OCI-LY7 (cell line): ENCODE measurements around the gene NTN4. TPM values are rescaled to one million over a fixed set of nuclear protein-coding genes. Genes with fewer than 3 reads are reported as not detected.

Source experiments
- Bru-seq: library from RNA; stranded (reverse); fragments of 400-500 nt; gene quantifications from one replicate; lab custom pipeline; 2021; lab: Mats Ljungman, UMichigan
- BruChase-seq, 2 experiments: library from RNA; stranded (reverse); fragments of 400-500 nt; gene quantifications; one replicate each; lab custom pipeline; 2021; lab: Mats Ljungman, UMichigan
- BruUV-seq: library from RNA; stranded (reverse); fragments of 400-500 nt; replicated peaks from 2 replicates; lab custom pipeline; 2021; lab: Mats Ljungman, UMichigan
- CTCF ChIA-PET: fragments of 300-600 bp; sonication (Branson Sonifier 250); formaldehyde crosslinking; loops from one replicate; lab custom pipeline; 2022; ENCODE audit warnings: antibody characterized with exemption; ENCODE audit not compliant: unreplicated experiment; lab: Charles Lee
- POLR2A ChIA-PET: fragments of 300-600 bp; sonication (Branson Sonifier 250); formaldehyde crosslinking; loops from one replicate; lab custom pipeline; 2022; ENCODE audit warnings: antibody characterized with exemption; lab: Charles Lee
- DNase-seq: peaks from one replicate; pipeline ENCODE4 v3.0.0-alpha.2; 2015; ENCODE audit warnings: low spot score
- H2AFZ ChIP-seq: fragments of 200-600 bp; sonication (generic), shearing (Covaris generic); 2 replicates; pipeline ENCODE4 v1.6.1; 2014; ENCODE audit warnings: mild to moderate bottlenecking, antibody characterized with exemption, low read length, moderate library complexity
- H3K27ac ChIP-seq: fragments of 200-600 bp; sonication (generic); 2 replicates; pipeline ENCODE4 v1.5.1; 2014; ENCODE audit warnings: mixed run types, low read depth, mild to moderate bottlenecking, moderate library complexity, low read length, inconsistent platforms; ENCODE audit not compliant: poor library complexity, severe bottlenecking
- H3K36me3 ChIP-seq: fragments of 200-600 bp; sonication (generic); 2 replicates; pipeline ENCODE4 v1.6.1; 2014; ENCODE audit warnings: mild to moderate bottlenecking, antibody characterized with exemption, low read length, moderate library complexity, mixed read lengths; ENCODE audit not compliant: insufficient read depth
- H3K4me1 ChIP-seq: fragments of 200-600 bp; sonication (generic); 2 replicates; pipeline ENCODE4 v1.5.1; 2014; ENCODE audit warnings: mild to moderate bottlenecking, low read length; ENCODE audit not compliant: insufficient read depth, poor library complexity, severe bottlenecking
- H3K4me2 ChIP-seq: fragments of 200-600 bp; sonication (generic); 2 replicates; pipeline ENCODE4 v1.6.1; 2014; ENCODE audit warnings: mild to moderate bottlenecking, low read length
- H3K4me3 ChIP-seq: fragments of 200-600 bp; sonication (generic); 2 replicates; pipeline ENCODE4 v1.5.1; 2014; ENCODE audit warnings: mild to moderate bottlenecking, low read depth, low read length; ENCODE audit not compliant: poor library complexity, severe bottlenecking
- H3K79me2 ChIP-seq: fragments of 200-600 bp; sonication (generic); 2 replicates; pipeline ENCODE4 v1.6.1; 2016; ENCODE audit warnings: low read depth, mild to moderate bottlenecking, low read length, moderate library complexity, mixed read lengths; ENCODE audit not compliant: insufficient read depth
- H3K9me2 ChIP-seq: fragments of 200-600 bp; sonication (generic); 2 replicates; pipeline ENCODE4 v1.6.1; 2016; ENCODE audit warnings: mild to moderate bottlenecking, low read length, mixed read lengths; ENCODE audit not compliant: insufficient read depth
- H3K9me3 ChIP-seq: fragments of 200-600 bp; sonication (generic); 2 replicates; pipeline ENCODE4 v1.6.1; 2014; ENCODE audit warnings: mild to moderate bottlenecking, mixed run types, low read length, mixed read lengths
- H4K20me1 ChIP-seq: fragments of 200-600 bp; sonication (generic); 2 replicates; pipeline ENCODE4 v1.6.1; 2014; ENCODE audit warnings: mild to moderate bottlenecking, antibody characterized with exemption, low read length, moderate library complexity, mixed read lengths; ENCODE audit not compliant: insufficient read depth
- EZH2phosphoT487 ChIP-seq: fragments of 200-600 bp; sonication (generic); IDR thresholded peaks from 2 replicates; pipeline ENCODE4 v1.6.1; 2018; ENCODE audit warnings: low read depth, borderline replicate concordance, mild to moderate bottlenecking, mixed run types, antibody characterized with exemption, low read length, moderate library complexity, mixed read lengths
- intact Hi-C: fragments of 100-400 bp; cut with micrococcal nuclease; formaldehyde crosslinking; loops from one replicate; pipeline ENCODE4 v1.10.0; 2022; ENCODE audit not compliant: unreplicated experiment
- long read RNA-seq: library from polyadenylated mRNA; stranded (forward); transcript quantifications from one replicate; pipeline ENCODE4 v2.0.0, GENCODE V29; 2022
- total RNA-seq, 2 experiments: library from RNA; depleted of rRNA in 1 of 2; stranded (reverse); fragments of >200 nt in 1 of 2; shearing (Covaris generic) in 1 of 2; gene quantifications; 2 replicates each; pipeline ENCODE4 v1.2.3, GENCODE V29; 2014 to 2022
- TF ChIP-seq, protein P1 (sequence below): fragments of 200-600 bp; sonication (generic); conservative IDR thresholded peaks from 2 replicates; pipeline ENCODE4 v1.5.1; 2014; ENCODE audit warnings: mild to moderate bottlenecking, antibody characterized with exemption, low read length, moderate library complexity, mixed read lengths

Gene NTN4
- total RNA-seq (2014; rRNA removed; shearing (Covaris generic)) = not detected in 2 replicates
- total RNA-seq (2022) = not detected in 2 replicates
- percentile 4 among the genes with signal in this experiment for Bru-seq, nascent RNA
- BruChase-seq, experiment 1, labeled RNA remaining after a 6-hour chase = percentile 3 among the genes with signal in this experiment
- percentile 7 among the genes with signal in this experiment for BruChase-seq, experiment 2, labeled RNA remaining after a 2-hour chase
- long read RNA-seq = 0 reads

DNA sequence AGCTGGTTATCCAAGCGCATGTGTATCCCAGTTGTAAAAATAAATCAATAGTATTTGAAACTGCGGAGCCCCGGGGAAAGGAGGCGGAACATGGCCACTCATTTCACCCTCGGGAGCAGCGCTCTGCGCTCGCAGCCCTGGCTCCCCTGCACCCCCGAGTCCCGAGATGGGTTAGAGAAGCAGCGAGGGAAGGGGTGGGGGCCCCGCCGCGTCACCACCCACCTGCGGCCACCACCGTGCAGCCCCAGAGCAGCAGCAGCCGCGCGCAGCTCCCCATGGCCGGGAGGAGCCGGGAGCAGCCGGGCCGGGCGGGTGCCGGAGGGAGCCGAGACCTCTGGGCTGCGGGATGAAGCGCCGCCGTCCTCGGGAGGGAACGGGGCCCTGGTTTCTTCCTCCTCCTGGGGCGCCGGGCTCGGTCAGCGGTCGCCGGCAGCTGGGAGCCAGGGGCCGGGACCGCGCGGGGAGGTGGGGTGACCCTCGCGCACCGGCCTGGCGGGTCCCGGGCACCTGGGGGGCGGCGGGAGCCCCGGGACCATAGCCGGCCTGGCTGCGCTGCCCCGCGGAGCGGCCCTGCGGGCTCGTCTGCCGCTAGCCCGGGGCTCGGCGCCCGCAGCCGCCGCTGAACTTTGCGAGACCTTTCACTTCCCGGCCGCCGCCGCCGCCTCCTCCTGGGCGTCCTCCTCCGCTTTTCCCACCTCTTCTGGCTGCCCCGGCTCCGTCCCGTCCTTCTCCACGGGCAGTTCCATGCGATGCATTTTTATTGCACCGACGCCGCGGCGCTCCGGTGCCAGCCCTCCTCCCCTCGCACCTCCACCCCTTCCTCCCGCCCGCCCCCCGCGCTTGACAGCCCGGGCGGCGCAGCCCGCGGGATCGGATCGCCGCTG is at the start of gene NTN4:
Gene NTN4, minus strand, starts transcription at position 732 of the 884 bp plus-strand sequence. Its CDS starts 455 bp downstream, at position 277.
- H4K20me1 ChIP-seq = no peaks in the 10 kb centered on the region
- TF ChIP-seq, protein P1, sequence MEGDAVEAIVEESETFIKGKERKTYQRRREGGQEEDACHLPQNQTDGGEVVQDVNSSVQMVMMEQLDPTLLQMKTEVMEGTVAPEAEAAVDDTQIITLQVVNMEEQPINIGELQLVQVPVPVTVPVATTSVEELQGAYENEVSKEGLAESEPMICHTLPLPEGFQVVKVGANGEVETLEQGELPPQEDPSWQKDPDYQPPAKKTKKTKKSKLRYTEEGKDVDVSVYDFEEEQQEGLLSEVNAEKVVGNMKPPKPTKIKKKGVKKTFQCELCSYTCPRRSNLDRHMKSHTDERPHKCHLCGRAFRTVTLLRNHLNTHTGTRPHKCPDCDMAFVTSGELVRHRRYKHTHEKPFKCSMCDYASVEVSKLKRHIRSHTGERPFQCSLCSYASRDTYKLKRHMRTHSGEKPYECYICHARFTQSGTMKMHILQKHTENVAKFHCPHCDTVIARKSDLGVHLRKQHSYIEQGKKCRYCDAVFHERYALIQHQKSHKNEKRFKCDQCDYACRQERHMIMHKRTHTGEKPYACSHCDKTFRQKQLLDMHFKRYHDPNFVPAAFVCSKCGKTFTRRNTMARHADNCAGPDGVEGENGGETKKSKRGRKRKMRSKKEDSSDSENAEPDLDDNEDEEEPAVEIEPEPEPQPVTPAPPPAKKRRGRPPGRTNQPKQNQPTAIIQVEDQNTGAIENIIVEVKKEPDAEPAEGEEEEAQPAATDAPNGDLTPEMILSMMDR = no peak
- TF ChIP-seq EZH2phosphoT487 = no peak
- H3K4me2 ChIP-seq = no peak within 1 kb of the TSS
- no peaks in the 10 kb centered on the region for H3K4me1 ChIP-seq
- no peaks in the 10 kb centered on the region for H3K9me2 ChIP-seq
- no peak within 1 kb of the TSS for H3K27ac ChIP-seq
- BruUV-seq = no TSS peak
- no peak within 1 kb of the TSS for H2AFZ ChIP-seq
- no peak for DNase-seq
- H3K4me3 ChIP-seq = no peak within 1 kb of the TSS
- CTCF ChIA-PET = no interaction called here
- no peaks in the 10 kb centered on the region for H3K9me3 ChIP-seq
- intact Hi-C loops = no loop called here
- no peaks in the 10 kb centered on the region for H3K36me3 ChIP-seq
- no peaks in the 10 kb centered on the region for H3K79me2 ChIP-seq
- POLR2A ChIA-PET = no interaction called here

DNA sequence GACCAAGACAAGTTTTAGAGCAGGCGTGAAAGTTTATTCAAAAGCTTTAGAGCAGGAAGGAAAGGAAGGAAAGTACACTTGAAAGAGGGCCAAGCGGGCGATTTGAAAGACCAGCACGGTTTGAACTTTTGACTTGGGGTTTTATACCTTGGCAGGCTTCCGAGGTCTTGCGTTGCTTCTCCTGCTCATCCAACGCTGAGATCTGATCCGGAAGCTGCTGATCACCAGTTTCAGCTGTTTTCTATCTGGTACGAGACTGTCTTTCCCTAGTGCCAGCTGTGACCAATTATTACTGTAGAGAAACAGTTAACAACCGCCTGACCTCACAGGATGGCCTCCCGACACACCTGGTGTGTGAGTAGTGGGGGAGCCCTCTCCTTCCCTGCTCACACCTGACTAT is 47.6 kb upstream of the NTN4 start:
- Histone ChIP-seq H3K9me3 (no peaks in the 10 kb centered on the region), H2AFZ (no peak overlapping the region), H3K4me2 (no peak overlapping the region), H3K79me2 (no peaks in the 10 kb centered on the region), H3K36me3 (no peaks in the 10 kb centered on the region), H3K4me3 (no peak overlapping the region), H3K4me1 (no peaks in the 10 kb centered on the region), H3K27ac (no peak overlapping the region), H4K20me1 (no peaks in the 10 kb centered on the region), H3K9me2 (no peaks in the 10 kb centered on the region)
- CTCF ChIA-PET = no interaction called here
- DNase-seq = no peak
- POLR2A ChIA-PET = no interaction called here
- no TSS peak for BruUV-seq
- intact Hi-C loops = no loop called here
- TF ChIP-seq, protein P1 = no peak
- TF ChIP-seq EZH2phosphoT487 = no peak
